GM12878 (cell line): ENCODE results near the gene MYCBPAP. TPM values are rescaled to one million over a fixed set of nuclear protein-coding genes. Genes with fewer than 3 reads are reported as not detected.

Experiments
- ATAC-seq: fragments of 200-7000 bp; cut with Tn5 transposase; 3 replicates; pipeline ENCODE4 v1.9.1; 2020; ENCODE audit warnings: mild to moderate bottlenecking, moderate library complexity
- BruUV-seq: library from RNA; stranded (reverse); fragments of 400-500 nt; replicated peaks from 2 replicates; lab custom pipeline; 2021; lab: Mats Ljungman, UMichigan
- CTCF ChIA-PET: fragments of 300-600 bp; sonication (Branson Sonifier 250); formaldehyde crosslinking; extraction: SDS; loops from one replicate; lab custom pipeline; 2021; ENCODE audit warnings: inconsistent platforms; lab: Yijun Ruan, JAX
- POLR2A ChIA-PET: fragments of 350-600 bp; formaldehyde crosslinking; extraction: SDS; loops from one replicate; lab custom pipeline; 2021; ENCODE audit warnings: inconsistent platforms; lab: Charles Lee
- RAD21 ChIA-PET: fragments of 300-600 bp; sonication (Branson Sonifier 250); formaldehyde crosslinking; loops from one replicate; lab custom pipeline; 2023; ENCODE audit warnings: antibody characterized with exemption; ENCODE audit not compliant: unreplicated experiment; lab: Charles Lee
- SMC1A ChIA-PET: fragments of 300-600 bp; sonication (Branson Sonifier 250); formaldehyde crosslinking; loops from one replicate; lab custom pipeline; 2023; ENCODE audit not compliant: unreplicated experiment, uncharacterized antibody; lab: Charles Lee
- DNase-seq: peaks from one replicate; pipeline ENCODE4 v3.0.0-alpha.2; 2011; ENCODE audit warnings: low read depth, low spot score
- FAIRE-seq: peaks from 3 replicates; lab custom pipeline; 2011; peaks lifted over from hg19 to GRCh38; lab: Jason Lieb, UNC
- H2AFZ ChIP-seq: 2 replicates; pipeline ENCODE4 v1.6.0; 2011; ENCODE audit warnings: low read depth, low read length, control low read depth; ENCODE audit not compliant: control insufficient read depth
- H3K27ac ChIP-seq: 2 replicates; pipeline ENCODE4 v1.5.1; 2011; ENCODE audit warnings: control low read depth; ENCODE audit not compliant: control insufficient read depth, insufficient read depth
- H3K27me3 ChIP-seq, 2 experiments: replicated peaks in 1 of 2; 2 replicates each; pipeline versions ENCODE4 v1.6.0 to v1.6.1; 2011; ENCODE audit warnings: low read length in 1 of 2; ENCODE audit not compliant: control insufficient read depth in 2 of 2, insufficient read depth in 2 of 2
- H3K36me3 ChIP-seq, 2 experiments: 2 replicates each; pipeline ENCODE4 v1.5.1; 2011; ENCODE audit warnings: low read length in 1 of 2; ENCODE audit not compliant: control insufficient read depth in 2 of 2, insufficient read depth in 2 of 2
- H3K4me1 ChIP-seq: 2 replicates; pipeline ENCODE4 v1.6.1; 2011; ENCODE audit warnings: mild to moderate bottlenecking, low read length, moderate library complexity, mixed read lengths; ENCODE audit not compliant: control insufficient read depth, insufficient read depth
- H3K4me2 ChIP-seq: 2 replicates; pipeline ENCODE4 v1.6.0; 2011; ENCODE audit warnings: control low read depth; ENCODE audit not compliant: control insufficient read depth, insufficient read depth
- H3K4me3 ChIP-seq: fragments of 200-600 bp; sonication (generic); 2 replicates; pipeline ENCODE4 v1.5.1; 2016
- H3K79me2 ChIP-seq: 2 replicates; pipeline ENCODE4 v1.6.0; 2011; ENCODE audit warnings: low read length; ENCODE audit not compliant: control insufficient read depth, insufficient read depth
- H3K9ac ChIP-seq: 2 replicates; pipeline ENCODE4 v1.8.0; 2011; ENCODE audit warnings: low read length, control low read depth, mixed read lengths; ENCODE audit not compliant: control insufficient read depth, insufficient read depth
- H3K9me3 ChIP-seq: replicated peaks from 3 replicates; pipeline ENCODE4 v1.5.1; 2011; ENCODE audit warnings: mild to moderate bottlenecking, low read length; ENCODE audit not compliant: control insufficient read depth, insufficient read depth
- H4K20me1 ChIP-seq: 2 replicates; pipeline ENCODE4 v1.6.0; 2011; ENCODE audit not compliant: control insufficient read depth, insufficient read depth
- ASH2L ChIP-seq: fragments of 300-600, 200-600 bp; sonication (generic); IDR thresholded peaks from 2 replicates; pipeline ENCODE4 v1.6.1; 2017; ENCODE audit warnings: low read depth, mild to moderate bottlenecking, borderline replicate concordance
- ATF7 ChIP-seq: fragments of 450-650 bp; IDR thresholded peaks from 2 replicates; pipeline ENCODE4 v1.6.1; 2016; ENCODE audit warnings: low read depth, mild to moderate bottlenecking
- CBX5 ChIP-seq: sonication (generic); IDR thresholded peaks from 2 replicates; pipeline ENCODE4 v1.6.1; 2016; ENCODE audit warnings: low read depth, moderate library complexity, mild to moderate bottlenecking, inconsistent platforms
- CUX1 ChIP-seq: IDR thresholded peaks from 2 replicates; pipeline ENCODE4 v1.6.1; 2012; ENCODE audit warnings: improper control_type of control experiment, low read depth, low read length; ENCODE audit not compliant: insufficient replicate concordance
- MEF2A ChIP-seq: IDR thresholded peaks from 2 replicates; pipeline ENCODE4 v1.6.1; 2011; ENCODE audit warnings: low read depth, mild to moderate bottlenecking, low read length, moderate library complexity; ENCODE audit not compliant: insufficient read depth
- MEF2B ChIP-seq: fragments of 450-650 bp; IDR thresholded peaks from 2 replicates; pipeline ENCODE4 v1.6.1; 2018; ENCODE audit warnings: mild to moderate bottlenecking, moderate library complexity; ENCODE audit not compliant: partially characterized antibody, poor library complexity, severe bottlenecking
- NFYA ChIP-seq: IDR thresholded peaks from 2 replicates; pipeline ENCODE4 v1.6.1; 2011; ENCODE audit warnings: low read depth, mild to moderate bottlenecking, low read length, improper control_type of control experiment, borderline replicate concordance
- SMC3 ChIP-seq: IDR thresholded peaks from 2 replicates; pipeline ENCODE4 v1.6.1; 2011; ENCODE audit warnings: low read length, improper control_type of control experiment, borderline replicate concordance
- TARDBP ChIP-seq: IDR thresholded peaks from 2 replicates; pipeline ENCODE4 v1.6.1; 2016; ENCODE audit warnings: borderline replicate concordance
- TCF7 ChIP-seq: IDR thresholded peaks from 2 replicates; pipeline ENCODE4 v1.6.1; 2014; ENCODE audit warnings: antibody characterized with exemption, borderline replicate concordance
- YBX1 ChIP-seq: fragments of 450-650 bp; IDR thresholded peaks from 2 replicates; pipeline ENCODE4 v1.6.1; 2016; ENCODE audit warnings: antibody characterized with exemption
- WGBS: methylation state at CpG from one replicate; pipeline ENCODE4 v1.1.6; 2016; ENCODE audit warnings: low lambda C conversion rate; ENCODE audit not compliant: insufficient replicate concordance, insufficient coverage; ENCODE audit errors: missing lambda C conversion rate; 5-methylcytosine and 5-hydroxymethylcytosine counted together
- in situ Hi-C: fragments of 300-500 bp; cut with MboI; formaldehyde crosslinking; loops from 9 replicates; pipeline ENCODE4 v1.14.3; 2018; ENCODE audit warnings: mixed read lengths
- intact Hi-C: fragments of 100-400 bp; cut with micrococcal nuclease; formaldehyde crosslinking; loops from one replicate; pipeline ENCODE4 v1.14.2; 2022; ENCODE audit not compliant: unreplicated experiment
- polyA plus RNA-seq, 11 experiments: library from polyadenylated mRNA; depleted of rRNA in 4 of 11; unstranded in 6 of 11; stranded (reverse) in 5 of 11; fragments of >200 nt; fragmentation: Nextera tagmentation in 4 of 11; fragmentation: Illumina TruSeq in 1 of 11; extraction: Ambion mirVana in 4 of 11; extraction: Trizol in 1 of 11; gene quantifications; 1 replicate in 1 of 11; 2 replicates in 10 of 11; pipeline versions ENCODE4 v1.2.1 to v1.2.3, GENCODE V29; 2011 to 2016; ENCODE audit warnings: inconsistent platforms in 2 of 11, missing spikeins in 2 of 11, low read depth in 1 of 11
- total RNA-seq, 4 experiments: library from RNA; depleted of rRNA in 3 of 4; stranded (reverse); fragments of >200 nt in 3 of 4; fragmentation: Illumina TruSeq in 1 of 4; extraction: Trizol in 1 of 4; gene quantifications; 2 replicates each; pipeline versions ENCODE4 v1.2.1 to v1.2.3, GENCODE V29; 2013 to 2021
- TF ChIP-seq, protein P1 (sequence below): fragments of 150-350 bp; IDR thresholded peaks from 2 replicates; pipeline ENCODE4 v1.6.1; 2016; ENCODE audit warnings: low read depth, low read length

The MYCBPAP gene
- total and polyA plus RNA-seq, 10 of the 15 experiments (the other 5 are each of a cell fraction or from before 2014, with no cell fraction given): 0.23 to 2.7 (median 1.5) TPM

- DNase-seq (no peak), ATAC-seq (no peak), FAIRE-seq (no peak)
- peaks cover 0 to 7% of the 10 kb centered on the region in 2 experiments; a peak in 2 of 4 replicates for H3K36me3 ChIP-seq
- no peaks in the 10 kb centered on the region for H3K9me3 ChIP-seq
- no peaks in the 10 kb centered on the region for H4K20me1 ChIP-seq
- H3K27me3 ChIP-seq: no peaks in the 10 kb centered on the region
- peak overlapping the region; percentile 64; the same call in 1 of the 2 replicates for H3K4me2 ChIP-seq
- BruUV-seq: no TSS peak
- WGBS: 87% methylated on average over 7 of the region's 7 CpGs
- TF ChIP-seq MEF2B (no peak), TCF7 (no peak), ATF7 (no peak), ASH2L (no peak), NFYA (no peak), YBX1 (no peak), MEF2A (no peak), TARDBP (no peak), SMC3 (no peak), CUX1 (no peak), CBX5 (no peak)
- TF ChIP-seq, protein P1, sequence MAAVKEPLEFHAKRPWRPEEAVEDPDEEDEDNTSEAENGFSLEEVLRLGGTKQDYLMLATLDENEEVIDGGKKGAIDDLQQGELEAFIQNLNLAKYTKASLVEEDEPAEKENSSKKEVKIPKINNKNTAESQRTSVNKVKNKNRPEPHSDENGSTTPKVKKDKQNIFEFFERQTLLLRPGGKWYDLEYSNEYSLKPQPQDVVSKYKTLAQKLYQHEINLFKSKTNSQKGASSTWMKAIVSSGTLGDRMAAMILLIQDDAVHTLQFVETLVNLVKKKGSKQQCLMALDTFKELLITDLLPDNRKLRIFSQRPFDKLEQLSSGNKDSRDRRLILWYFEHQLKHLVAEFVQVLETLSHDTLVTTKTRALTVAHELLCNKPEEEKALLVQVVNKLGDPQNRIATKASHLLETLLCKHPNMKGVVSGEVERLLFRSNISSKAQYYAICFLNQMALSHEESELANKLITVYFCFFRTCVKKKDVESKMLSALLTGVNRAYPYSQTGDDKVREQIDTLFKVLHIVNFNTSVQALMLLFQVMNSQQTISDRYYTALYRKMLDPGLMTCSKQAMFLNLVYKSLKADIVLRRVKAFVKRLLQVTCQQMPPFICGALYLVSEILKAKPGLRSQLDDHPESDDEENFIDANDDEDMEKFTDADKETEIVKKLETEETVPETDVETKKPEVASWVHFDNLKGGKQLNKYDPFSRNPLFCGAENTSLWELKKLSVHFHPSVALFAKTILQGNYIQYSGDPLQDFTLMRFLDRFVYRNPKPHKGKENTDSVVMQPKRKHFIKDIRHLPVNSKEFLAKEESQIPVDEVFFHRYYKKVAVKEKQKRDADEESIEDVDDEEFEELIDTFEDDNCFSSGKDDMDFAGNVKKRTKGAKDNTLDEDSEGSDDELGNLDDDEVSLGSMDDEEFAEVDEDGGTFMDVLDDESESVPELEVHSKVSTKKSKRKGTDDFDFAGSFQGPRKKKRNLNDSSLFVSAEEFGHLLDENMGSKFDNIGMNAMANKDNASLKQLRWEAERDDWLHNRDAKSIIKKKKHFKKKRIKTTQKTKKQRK: no peak
- POLR2A ChIA-PET: no interaction called here
- SMC1A ChIA-PET: interaction anchor here (1.1 to 1.6 kb wide), 3 partner anchors 89 to 280 kb away, joined by 3 to 14 read pairs (median 6); no protein-coding TSS in a partner anchor
- intact Hi-C loops: no loop called here
- CTCF ChIA-PET: interaction anchor here (1.0 to 2.4 kb wide), 10 partner anchors 62 to 216 kb away, joined by 3 to 36 read pairs (median 6); partner anchors contain the start of genes LRRC59 and SPATA20
- H2AFZ ChIP-seq: no peak overlapping the region
- no peak overlapping the region for H3K9ac ChIP-seq
- RAD21 ChIA-PET: interaction anchor here (0.9 to 2.4 kb wide), 6 partner anchors 59 to 280 kb away, joined by 3 to 17 read pairs (median 8); partner anchors contain the start of gene LRRC59
- H3K79me2 ChIP-seq: no peaks in the 10 kb centered on the region
- in situ Hi-C loops: loop anchor here (10.0 kb wide), 1 partner anchor 145 kb away; no protein-coding TSS in a partner anchor
- H3K4me3 ChIP-seq: no peak overlapping the region
- no peaks in the 10 kb centered on the region for H3K4me1 ChIP-seq
- no peak overlapping the region for H3K27ac ChIP-seq
Observed at GRCh38 chr17:50480142-50480764, 28.0 kb upstream of the MYCBPAP start.
